Spleen (tissue), 7 donors: ENCODE results near the gene NPR2.

ENCODE experiments used
- POLR2AphosphoS5 ChIP-seq, 3 donors: sonication (generic); formaldehyde crosslinking; IDR thresholded peaks; one replicate each; pipeline ENCODE4 v1.5.1; 2017; ENCODE audit warnings: antibody characterized with exemption in 3 of 3
- TF ChIP-seq, protein P1 (sequence below), 11 experiments: fragments of 200-600 bp in 7 of 11; fragments of 450-650 bp in 4 of 11; sonication (generic) in 4 of 11; IDR thresholded peaks in 8 of 11; conservative IDR thresholded peaks in 3 of 11; 1 replicate in 7 of 11; 2 replicates in 4 of 11; pipeline versions ENCODE4 v1.4.0 to v1.8.0; 2016 to 2021; ENCODE audit warnings: antibody characterized with exemption in 11 of 11, inconsistent platforms in 4 of 11, mild to moderate bottlenecking in 1 of 11
- donor health status: DM: no; HTN: no; CAD: no; lungs with moderate emphysema.
- donor health status: DM: no; HTN: no; CAD: no.
- donor health status: DM: no; HTN: no; CAD: no.

GRCh38 chr9:35766997-35767396 lies 24.4 kb upstream of the NPR2 start:
- TF ChIP-seq, protein P1, sequence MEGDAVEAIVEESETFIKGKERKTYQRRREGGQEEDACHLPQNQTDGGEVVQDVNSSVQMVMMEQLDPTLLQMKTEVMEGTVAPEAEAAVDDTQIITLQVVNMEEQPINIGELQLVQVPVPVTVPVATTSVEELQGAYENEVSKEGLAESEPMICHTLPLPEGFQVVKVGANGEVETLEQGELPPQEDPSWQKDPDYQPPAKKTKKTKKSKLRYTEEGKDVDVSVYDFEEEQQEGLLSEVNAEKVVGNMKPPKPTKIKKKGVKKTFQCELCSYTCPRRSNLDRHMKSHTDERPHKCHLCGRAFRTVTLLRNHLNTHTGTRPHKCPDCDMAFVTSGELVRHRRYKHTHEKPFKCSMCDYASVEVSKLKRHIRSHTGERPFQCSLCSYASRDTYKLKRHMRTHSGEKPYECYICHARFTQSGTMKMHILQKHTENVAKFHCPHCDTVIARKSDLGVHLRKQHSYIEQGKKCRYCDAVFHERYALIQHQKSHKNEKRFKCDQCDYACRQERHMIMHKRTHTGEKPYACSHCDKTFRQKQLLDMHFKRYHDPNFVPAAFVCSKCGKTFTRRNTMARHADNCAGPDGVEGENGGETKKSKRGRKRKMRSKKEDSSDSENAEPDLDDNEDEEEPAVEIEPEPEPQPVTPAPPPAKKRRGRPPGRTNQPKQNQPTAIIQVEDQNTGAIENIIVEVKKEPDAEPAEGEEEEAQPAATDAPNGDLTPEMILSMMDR (IDR thresholded peaks at IDR 0.05 in 8 of 11, conservative IDR thresholded peaks at IDR 0.05 in 3 of 11), result no peak
- no peak for TF ChIP-seq POLR2AphosphoS5 (IDR thresholded peaks at IDR 0.05)
